Activated naive CD8-positive, alpha-beta T cell treated with anti-CD3 and anti-CD28 coated beads, Interleukin-2, amount 50 U/mL, for 24 hours (primary cell): ENCODE measurements around the gene GDAP1L1.
A peak's percentile ranks its signal among the peaks of the same experiment; 100 is the strongest.
"Not testable (repeated sequence)": the region's sequence is repeated elsewhere in the genome, so short reads cannot be mapped to it uniquely, and the experiment has no call there.

ENCODE experiments used
- ATAC-seq: fragments of 150-1000 bp; cut with Tn5 transposase; one replicate; pipeline ENCODE4 v1.10.0; 2021
- DNase-seq: peaks from one replicate; pipeline ENCODE4 v3.0.0; 2021
- H3K27ac Mint-ChIP-seq: one replicate; pipeline ENCODE4 v1.8.0; 2021; ENCODE audit warnings: mild to moderate bottlenecking, mixed read lengths
- H3K27me3 Mint-ChIP-seq: one replicate; pipeline ENCODE4 v1.8.0; 2021; ENCODE audit warnings: mixed read lengths
- H3K36me3 Mint-ChIP-seq: one replicate; pipeline ENCODE4 v1.8.0; 2021; ENCODE audit warnings: low read depth, mixed read lengths
- H3K4me1 Mint-ChIP-seq: one replicate; pipeline ENCODE4 v1.8.0; 2021; ENCODE audit warnings: mixed read lengths
- H3K4me3 Mint-ChIP-seq: one replicate; pipeline ENCODE4 v1.8.0; 2021; ENCODE audit warnings: mild to moderate bottlenecking, moderate library complexity, mixed read lengths
- H3K9me3 Mint-ChIP-seq: one replicate; pipeline ENCODE4 v1.8.0; 2021; ENCODE audit warnings: mixed read lengths

GDAP1L1 gene

DNA sequence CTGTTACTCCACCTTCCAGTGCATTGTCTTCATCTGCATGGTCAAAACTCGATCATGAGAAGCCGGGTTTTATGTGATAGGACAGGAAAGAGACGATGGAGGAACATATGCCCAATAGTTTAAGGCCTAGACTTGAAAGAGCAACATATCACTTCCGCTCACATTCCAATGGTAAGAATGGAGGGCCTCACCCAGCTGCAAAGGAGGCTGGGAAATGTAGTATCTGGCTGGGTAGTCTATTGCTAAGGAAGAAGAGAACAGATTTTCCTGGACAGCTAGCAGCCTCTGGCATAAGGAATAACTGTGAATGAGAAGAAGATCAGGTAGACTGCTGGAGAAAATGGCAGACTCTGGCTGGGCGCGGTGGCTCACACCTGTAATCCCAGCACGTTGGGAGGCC lies 44.6 kb downstream of the GDAP1L1 start:
- Mint-ChIP-seq H3K27ac (no peak overlapping the region), H3K9me3 (peaks cover 3% of the 10 kb centered on the region), H3K36me3 (peaks cover 2% of the 10 kb centered on the region), H3K27me3 (no peaks in the 10 kb centered on the region), H3K4me1 (no peaks in the 10 kb centered on the region), H3K4me3 (no peak overlapping the region)
- no peak for DNase-seq
- no peak for ATAC-seq

DNA sequence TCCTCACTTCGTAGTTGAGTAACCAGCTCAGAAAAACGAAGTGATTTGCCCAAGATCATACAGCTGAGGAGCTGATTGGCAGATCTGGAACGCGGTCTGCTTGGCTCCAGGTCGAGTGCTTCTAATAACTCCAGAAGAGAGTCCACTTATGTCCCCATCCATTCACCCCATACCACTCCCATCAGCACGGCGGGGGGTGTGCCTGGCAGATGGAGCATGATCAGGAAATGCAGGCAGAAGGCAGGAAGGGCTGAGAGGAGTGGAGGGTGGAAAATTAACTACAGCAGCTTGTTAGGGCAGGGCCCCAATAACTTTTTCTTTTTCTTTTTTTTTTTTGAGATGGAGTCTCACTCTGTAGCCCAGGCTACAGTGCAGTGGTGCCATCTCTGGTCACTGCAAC lies 48.9 kb downstream of the GDAP1L1 start:
- H3K27me3 Mint-ChIP-seq, result no peaks in the 10 kb centered on the region
- H3K9me3 Mint-ChIP-seq, result no peaks in the 10 kb centered on the region
- no peaks in the 10 kb centered on the region for H3K36me3 Mint-ChIP-seq
- no peak overlapping the region for H3K27ac Mint-ChIP-seq
- no peak for ATAC-seq
- DNase-seq, result no peak
- peaks cover 2% of the 10 kb centered on the region for H3K4me1 Mint-ChIP-seq
- H3K4me3 Mint-ChIP-seq, result no peak overlapping the region

DNA sequence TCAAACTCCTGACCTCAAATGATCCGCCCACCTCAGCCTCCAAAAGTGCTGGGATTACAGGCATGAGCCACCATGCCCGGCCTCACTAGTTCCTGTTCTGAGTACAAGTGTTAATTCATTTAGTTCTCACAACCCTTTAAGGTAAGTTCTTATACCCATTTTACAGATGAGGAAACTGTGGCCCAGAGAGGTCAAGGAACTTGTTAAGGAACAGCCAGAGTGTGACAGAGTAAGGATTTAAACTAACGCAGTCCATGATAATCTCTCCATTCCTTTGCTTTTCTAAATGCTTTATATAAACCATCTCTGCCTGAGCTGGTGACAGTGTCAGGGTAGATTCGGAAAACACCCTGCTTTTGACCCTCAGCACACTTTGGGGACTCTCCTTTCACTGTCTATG lies 50.6 kb downstream of the GDAP1L1 start:
- H3K9me3 Mint-ChIP-seq, result no peaks in the 10 kb centered on the region
- no peaks in the 10 kb centered on the region for H3K36me3 Mint-ChIP-seq
- ATAC-seq (no peak), DNase-seq (no peak)
- peaks cover 3% of the 10 kb centered on the region for H3K4me1 Mint-ChIP-seq
- no peak overlapping the region for H3K27ac Mint-ChIP-seq
- no peaks in the 10 kb centered on the region for H3K27me3 Mint-ChIP-seq
- no peak overlapping the region for H3K4me3 Mint-ChIP-seq

DNA sequence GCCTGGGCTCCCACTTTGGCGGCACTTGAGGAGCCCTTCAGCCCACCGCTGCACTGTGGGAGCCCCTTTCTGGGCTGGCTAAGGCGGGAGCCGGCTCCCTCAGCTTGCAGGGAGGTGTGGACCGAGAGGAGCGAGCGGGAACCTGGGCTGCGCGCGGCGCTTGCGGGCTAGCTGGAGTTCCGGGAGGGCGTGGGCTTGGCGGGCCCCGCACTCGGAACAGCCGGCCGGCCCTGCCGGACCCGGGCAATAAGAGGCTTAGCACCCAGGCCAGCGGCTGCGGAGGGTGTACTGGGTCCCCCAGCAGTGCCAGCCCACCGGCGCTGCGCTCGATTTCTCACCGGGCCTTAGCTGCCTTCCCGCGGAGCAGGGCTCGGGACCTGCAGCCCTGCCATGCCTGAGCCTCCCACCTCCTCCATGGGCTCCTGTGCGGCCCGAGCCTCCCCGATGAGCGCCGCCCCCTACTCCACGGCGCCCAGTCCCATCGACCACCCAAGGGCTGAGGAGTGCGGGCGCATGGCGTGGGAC lies 52.0 kb downstream of the GDAP1L1 start:
- not testable (repeated sequence) for H3K36me3 Mint-ChIP-seq, H3K4me1 Mint-ChIP-seq, H3K27me3 Mint-ChIP-seq, ATAC-seq, H3K9me3 Mint-ChIP-seq, H3K4me3 Mint-ChIP-seq, H3K27ac Mint-ChIP-seq, DNase-seq

DNA sequence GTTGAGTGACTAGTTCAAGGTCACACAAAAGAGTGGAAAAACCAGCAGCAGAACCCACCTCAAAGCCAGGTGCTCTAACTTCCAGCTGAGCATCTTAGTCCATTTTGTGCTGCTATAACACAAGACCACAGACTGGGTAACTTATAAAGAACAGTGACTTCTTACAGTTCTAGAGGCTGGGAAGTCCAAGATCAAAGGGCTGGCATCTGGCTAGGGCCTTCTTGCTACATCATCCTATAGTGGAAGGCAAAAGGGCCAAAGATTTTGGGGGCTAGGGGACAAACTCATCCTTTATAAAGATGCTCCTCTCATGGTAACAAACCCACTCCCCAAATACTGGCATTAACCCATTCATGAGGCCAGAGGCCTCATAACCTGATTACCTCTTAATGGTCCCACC lies 54.2 kb downstream of the GDAP1L1 start:
- Mint-ChIP-seq H3K36me3 (no peaks in the 10 kb centered on the region), H3K27ac (no peak overlapping the region), H3K4me1 (peaks cover 3% of the 10 kb centered on the region), H3K4me3 (no peak overlapping the region), H3K9me3 (no peaks in the 10 kb centered on the region), H3K27me3 (no peaks in the 10 kb centered on the region)
- ATAC-seq (no peak), DNase-seq (no peak)

DNA sequence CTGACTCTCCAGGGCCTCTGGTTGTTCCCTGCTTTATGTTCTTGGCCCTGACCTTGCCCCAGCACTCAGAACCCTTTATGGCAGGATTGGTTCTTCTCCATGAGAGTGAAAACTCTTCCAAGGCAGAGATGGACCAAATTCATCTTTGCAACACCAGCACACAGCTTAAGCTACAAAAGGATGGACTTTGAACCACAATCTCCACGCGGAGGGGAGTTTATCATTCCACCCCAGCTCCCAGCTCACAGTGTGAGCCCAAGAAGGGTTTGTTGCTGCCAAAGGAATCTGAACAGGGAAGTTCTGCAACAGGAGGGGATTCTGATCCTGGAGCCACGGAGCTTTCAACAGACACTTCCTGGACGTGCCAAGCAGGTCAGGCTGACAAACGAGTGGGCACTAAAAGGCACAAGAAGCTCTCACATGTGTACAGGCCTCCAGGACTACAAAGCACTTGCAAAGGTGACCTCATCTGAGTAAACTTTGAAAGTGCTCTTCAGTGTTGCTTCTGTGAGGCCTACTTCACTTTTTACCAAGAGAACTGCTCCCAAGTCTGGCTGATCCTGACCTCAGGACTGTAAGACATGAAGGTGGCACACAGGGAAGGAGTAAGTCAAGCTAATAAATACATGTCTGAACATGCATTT lies 55.0 kb downstream of the GDAP1L1 start:
- ATAC-seq, result no peak
- Mint-ChIP-seq H3K4me1 (peaks cover 3% of the 10 kb centered on the region), H3K9me3 (no peaks in the 10 kb centered on the region), H3K36me3 (peaks cover 5% of the 10 kb centered on the region), H3K4me3 (no peak overlapping the region), H3K27me3 (no peaks in the 10 kb centered on the region), H3K27ac (no peak overlapping the region)
- no peak for DNase-seq

DNA sequence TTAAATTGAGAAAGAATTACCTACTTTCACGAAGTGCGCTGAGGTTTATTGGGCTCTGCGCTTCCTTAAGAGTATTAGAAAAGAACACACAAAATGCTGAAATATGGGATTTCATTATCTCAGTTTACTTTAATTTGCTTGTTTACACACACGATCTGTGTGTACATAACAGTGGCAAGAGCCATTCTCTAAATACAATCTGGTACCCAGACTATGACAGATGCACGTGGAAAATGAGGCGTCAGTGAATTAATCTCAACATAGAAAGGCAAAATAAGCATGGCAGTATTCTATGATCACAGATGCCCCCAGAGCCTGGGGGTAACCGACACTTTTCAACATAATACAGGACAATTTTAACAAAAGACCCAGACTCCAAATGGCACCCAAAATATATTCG lies 55.6 kb downstream of the GDAP1L1 start:
- Mint-ChIP-seq H3K36me3 (peaks cover 5% of the 10 kb centered on the region), H3K27me3 (no peaks in the 10 kb centered on the region), H3K4me1 (peaks cover 3% of the 10 kb centered on the region), H3K9me3 (no peaks in the 10 kb centered on the region), H3K4me3 (no peak overlapping the region), H3K27ac (no peak overlapping the region)
- DNase-seq (no peak), ATAC-seq (no peak)

DNA sequence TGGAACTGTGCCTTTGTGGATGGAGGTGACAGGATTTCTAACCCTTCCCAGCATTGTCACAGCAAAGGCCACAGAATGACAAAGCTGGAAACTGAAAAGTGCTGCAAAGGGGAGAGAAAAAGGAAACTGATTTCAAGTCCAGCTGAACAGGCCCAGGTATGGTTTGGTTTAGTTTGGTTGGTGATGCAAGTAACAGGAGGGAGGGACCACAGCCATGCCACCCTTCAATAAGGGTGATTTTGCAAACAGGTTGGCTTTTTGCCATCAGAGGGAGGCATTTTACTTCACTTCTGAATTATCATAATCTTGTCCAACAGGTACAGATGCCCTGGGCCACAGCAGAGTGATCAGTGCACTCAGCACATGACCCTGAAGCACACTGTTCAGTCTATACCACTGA lies 57.3 kb downstream of the GDAP1L1 start:
- no peak for DNase-seq
- no peaks in the 10 kb centered on the region for H3K9me3 Mint-ChIP-seq
- H3K27me3 Mint-ChIP-seq, result no peaks in the 10 kb centered on the region
- peaks cover 5% of the 10 kb centered on the region for H3K36me3 Mint-ChIP-seq
- no peak overlapping the region for H3K27ac Mint-ChIP-seq
- no peak overlapping the region for H3K4me3 Mint-ChIP-seq
- no peak for ATAC-seq
- H3K4me1 Mint-ChIP-seq, result peaks cover 7% of the 10 kb centered on the region

DNA sequence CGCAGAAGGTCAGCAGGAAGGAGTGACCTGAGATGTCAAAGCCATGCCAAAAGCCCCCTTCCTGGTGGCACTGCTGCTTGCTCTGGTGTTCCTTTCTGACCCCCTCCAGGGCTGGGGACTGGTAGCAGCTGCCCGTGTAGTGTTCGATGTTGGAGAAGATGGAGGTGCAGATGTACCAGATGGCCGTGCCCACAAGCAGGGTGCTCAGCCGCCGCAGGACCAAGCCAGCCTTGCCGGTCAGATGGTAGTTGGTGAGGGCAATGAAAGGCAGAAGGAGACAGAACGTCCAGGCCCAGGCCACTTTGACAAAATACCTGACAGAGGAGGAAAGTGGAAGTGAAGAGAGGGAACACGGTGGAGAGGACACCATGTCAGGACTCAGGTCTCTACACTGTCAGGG lies 59.8 kb downstream of the GDAP1L1 start:
- Mint-ChIP-seq H3K27me3 (peaks cover 4% of the 10 kb centered on the region), H3K36me3 (peaks cover 9% of the 10 kb centered on the region), H3K9me3 (no peaks in the 10 kb centered on the region), H3K4me1 (peaks cover 23% of the 10 kb centered on the region), H3K27ac (no peak overlapping the region), H3K4me3 (no peak overlapping the region)
- DNase-seq (no peak), ATAC-seq (no peak)

DNA sequence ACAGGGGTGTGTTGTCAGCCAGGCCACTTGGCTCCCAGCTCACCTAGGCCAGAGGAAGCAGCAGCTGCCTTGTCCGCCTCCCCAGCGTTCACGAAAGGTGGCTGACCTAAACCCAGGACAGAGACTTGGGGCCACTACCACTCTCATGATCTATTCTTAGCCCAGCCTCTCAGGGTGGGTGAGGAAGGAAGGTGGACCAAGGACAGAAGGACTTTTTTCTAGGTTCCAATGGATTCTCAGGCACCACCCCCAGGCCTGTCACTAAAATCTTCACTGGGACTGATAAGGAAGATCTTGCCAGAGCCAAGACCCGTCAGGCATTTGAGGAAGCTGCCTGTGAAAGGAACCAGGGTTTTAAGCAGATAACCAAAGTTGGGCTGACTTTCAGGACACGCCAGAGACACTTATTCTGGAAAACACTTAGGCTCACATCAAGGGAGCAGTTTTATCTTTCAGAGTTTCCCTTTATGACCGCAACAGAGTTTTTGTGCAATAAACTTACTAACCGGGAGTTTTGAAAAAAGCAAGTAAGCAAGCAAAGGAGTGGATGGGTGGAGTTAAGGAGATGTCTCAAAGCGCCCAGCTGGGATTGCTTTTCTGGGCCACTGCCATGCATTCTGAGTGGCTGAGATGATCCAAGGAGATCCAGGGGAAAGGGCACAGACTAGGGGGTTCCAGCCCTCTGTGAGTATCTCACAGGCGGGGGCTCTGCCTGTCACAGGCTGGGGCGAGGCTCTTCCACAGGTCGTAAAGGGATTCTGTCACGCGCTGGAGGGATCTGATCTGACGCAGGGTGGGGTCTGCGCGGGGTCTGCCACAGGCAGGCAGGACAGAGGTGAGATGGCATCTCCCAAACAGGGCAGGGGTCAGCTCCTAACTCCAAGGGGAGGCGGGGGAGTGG lies 62.9 kb downstream of the GDAP1L1 start:
- no peak for ATAC-seq
- Mint-ChIP-seq H3K9me3 (no peaks in the 10 kb centered on the region), H3K27me3 (peaks cover 4% of the 10 kb centered on the region), H3K27ac (peak overlapping the region; percentile 98), H3K36me3 (peaks cover 9% of the 10 kb centered on the region), H3K4me1 (peaks cover 23% of the 10 kb centered on the region), H3K4me3 (peak overlapping the region; percentile 90)
- DNase-seq, result no peak

DNA sequence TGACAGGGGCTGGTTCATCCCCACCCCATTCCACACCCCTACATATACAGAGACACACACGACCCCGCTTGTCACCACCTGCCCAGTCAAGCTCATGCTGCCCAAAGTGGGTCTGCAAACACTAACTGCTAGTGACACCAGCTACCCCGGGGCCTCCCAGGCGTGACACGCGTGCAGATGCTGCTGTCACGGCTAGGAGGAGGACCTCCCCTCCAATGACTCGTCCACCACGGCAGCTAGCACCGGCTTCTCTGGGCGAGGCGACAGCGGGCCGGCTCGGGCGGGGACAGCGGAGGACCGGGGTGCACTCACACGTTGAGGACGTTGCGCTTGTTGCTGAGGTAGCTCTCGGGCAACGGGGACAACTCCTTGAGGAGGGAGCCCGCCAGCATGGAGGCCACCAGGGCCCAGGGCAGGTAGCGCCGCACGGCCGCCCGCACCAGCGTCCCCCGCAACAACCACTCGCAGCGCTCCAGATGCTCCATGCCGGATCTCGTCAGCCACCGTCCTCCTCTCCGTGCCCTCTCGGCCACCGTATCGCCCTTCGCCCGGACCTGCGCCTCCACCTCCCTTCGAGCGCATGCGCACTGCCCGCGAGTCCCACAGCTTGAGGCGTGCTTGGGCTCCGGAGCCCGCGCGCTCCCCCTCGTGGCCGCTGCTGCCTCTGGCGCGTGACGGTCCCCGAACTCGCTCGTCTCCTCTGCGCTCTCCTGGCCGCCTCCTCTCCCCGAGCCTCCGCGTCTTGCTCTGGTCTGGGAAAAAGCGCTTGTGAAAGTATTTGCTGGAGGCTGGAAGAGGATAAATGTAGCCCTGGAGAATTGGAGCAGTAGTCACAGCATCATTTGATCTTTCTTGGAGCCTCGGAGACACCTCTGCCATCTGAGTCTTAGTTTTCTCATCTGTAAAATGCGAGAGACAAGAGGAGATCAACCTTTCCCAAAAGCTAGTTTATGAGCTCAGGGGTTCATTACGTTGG lies 63.8 kb downstream of the GDAP1L1 start, which contains the start of gene FITM2:
Gene FITM2 (minus strand): TSS at position 539 of the 976 bp plus-strand sequence. CDS start 54 bp downstream, at position 485.
- peak within 1 kb of the TSS; percentile 90 for H3K4me3 Mint-ChIP-seq
- no peaks in the 10 kb centered on the region for H3K9me3 Mint-ChIP-seq
- ATAC-seq (peak; percentile 96), DNase-seq (peak; percentile 99)
- peaks cover 23% of the 10 kb centered on the region for H3K4me1 Mint-ChIP-seq
- H3K27me3 Mint-ChIP-seq, result peaks cover 4% of the 10 kb centered on the region
- peak within 1 kb of the TSS; percentile 98 for H3K27ac Mint-ChIP-seq
- H3K36me3 Mint-ChIP-seq, result peaks cover 9% of the 10 kb centered on the region

DNA sequence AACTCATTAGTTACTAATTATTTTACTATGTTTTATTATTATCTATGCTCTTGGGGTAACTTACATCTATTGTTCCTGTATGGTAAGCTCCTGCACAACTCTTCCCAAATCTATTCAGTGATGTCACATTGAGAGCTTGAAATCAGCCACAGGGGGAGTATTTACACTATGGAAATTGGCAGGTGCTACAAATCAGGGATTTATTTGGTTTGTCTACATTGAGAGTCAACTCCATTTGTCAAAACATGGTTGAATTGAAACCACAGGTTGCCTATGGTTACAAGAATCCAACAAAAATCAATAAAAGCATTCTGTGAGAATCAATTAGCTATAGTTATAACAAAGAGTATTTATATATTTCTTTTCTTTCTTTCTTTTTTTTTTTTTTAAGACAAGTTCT lies 67.8 kb downstream of the GDAP1L1 start:
- Mint-ChIP-seq H3K9me3 (no peaks in the 10 kb centered on the region), H3K36me3 (peaks cover 4% of the 10 kb centered on the region), H3K4me1 (peaks cover 13% of the 10 kb centered on the region), H3K4me3 (no peak overlapping the region), H3K27me3 (peaks cover 7% of the 10 kb centered on the region), H3K27ac (no peak overlapping the region)
- ATAC-seq (no peak), DNase-seq (no peak)

DNA sequence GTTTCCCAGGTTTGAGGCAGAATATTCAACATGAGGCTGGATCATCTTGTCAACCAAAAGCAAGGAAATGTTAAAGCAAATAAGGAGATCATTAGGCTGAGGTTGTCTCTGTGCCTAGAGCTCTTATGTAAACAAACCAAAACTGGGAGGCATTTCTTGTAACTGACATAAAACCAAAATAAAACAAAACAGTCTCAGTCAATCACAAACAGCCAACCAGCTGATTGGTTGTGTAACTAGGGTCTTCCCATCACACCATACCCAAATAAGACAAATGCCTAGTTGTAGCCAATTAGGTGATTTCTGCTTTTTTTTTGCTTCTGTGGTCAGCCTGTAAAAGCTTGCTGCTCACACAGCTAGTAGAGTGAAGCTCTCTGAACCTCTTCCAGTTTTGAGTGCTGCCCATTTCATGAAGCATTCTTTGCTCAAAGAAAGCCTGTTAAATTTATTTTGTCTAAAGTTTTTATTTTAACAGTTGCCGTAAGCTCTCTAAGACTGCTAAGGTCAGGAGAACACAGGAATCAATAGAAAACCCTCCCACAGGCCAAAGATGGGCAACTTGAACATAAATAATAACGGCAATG lies 72.8 kb downstream of the GDAP1L1 start:
- no peaks in the 10 kb centered on the region for H3K36me3 Mint-ChIP-seq
- DNase-seq, result no peak
- no peak overlapping the region for H3K27ac Mint-ChIP-seq
- H3K9me3 Mint-ChIP-seq, result no peaks in the 10 kb centered on the region
- ATAC-seq, result no peak
- peaks cover 5% of the 10 kb centered on the region for H3K27me3 Mint-ChIP-seq
- H3K4me3 Mint-ChIP-seq, result no peak overlapping the region
- no peaks in the 10 kb centered on the region for H3K4me1 Mint-ChIP-seq

DNA sequence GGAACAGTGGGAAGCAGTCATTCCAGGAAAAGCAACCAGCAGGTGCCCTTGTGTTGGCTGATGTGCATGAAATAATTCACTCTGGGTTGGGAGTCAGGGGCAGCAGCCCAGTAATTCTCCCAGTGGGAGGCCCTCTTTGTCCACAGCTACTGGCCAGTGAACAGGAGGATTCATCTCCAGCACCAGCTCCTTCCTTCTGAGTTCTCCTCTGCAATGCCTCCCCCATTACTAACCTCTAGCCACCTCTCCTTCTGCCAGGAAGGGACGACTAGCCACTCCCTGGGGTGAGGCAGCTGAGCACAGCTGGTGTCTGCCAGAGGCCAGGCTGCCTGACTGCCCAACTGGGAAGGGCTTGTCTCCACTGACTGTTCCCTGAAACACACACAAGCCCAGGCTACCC lies 77.2 kb downstream of the GDAP1L1 start:
- H3K4me1 Mint-ChIP-seq, result peaks cover 2% of the 10 kb centered on the region
- H3K4me3 Mint-ChIP-seq, result no peak overlapping the region
- H3K36me3 Mint-ChIP-seq, result no peaks in the 10 kb centered on the region
- H3K9me3 Mint-ChIP-seq, result no peaks in the 10 kb centered on the region
- no peak for ATAC-seq
- H3K27ac Mint-ChIP-seq, result no peak overlapping the region
- H3K27me3 Mint-ChIP-seq, result peaks cover 6% of the 10 kb centered on the region
- no peak for DNase-seq
